A549 (cell line): ENCODE results near the gene SPTB.

ENCODE experiments used
- CEBPB ChIP-seq, 2 experiments: fragments of >200 bp in 1 of 2; sonication (Bioruptor Twin) in 1 of 2; formaldehyde crosslinking in 1 of 2; IDR thresholded peaks; 2 replicates each; pipeline ENCODE4 v1.6.1; 2012 to 2016
- CTCF ChIP-seq: fragments of >200 bp; sonication (Bioruptor Twin); formaldehyde crosslinking; IDR thresholded peaks from 3 replicates; pipeline ENCODE4 v1.5.1; 2016
- EP300 ChIP-seq, 2 experiments: fragments of >200 bp; sonication (Bioruptor Twin); formaldehyde crosslinking; IDR thresholded peaks; 2 replicates in 1 of 2; 3 replicates in 1 of 2; pipeline ENCODE4 v1.6.1; 2016 to 2017
- GATA3 ChIP-seq: IDR thresholded peaks from 2 replicates; pipeline ENCODE4 v1.6.1; 2012; ENCODE audit warnings: borderline replicate concordance
- HDAC2 ChIP-seq: fragments of 200-600 bp; sonication (generic); IDR thresholded peaks from 2 replicates; pipeline ENCODE4 v1.6.1; 2016
- MAFK ChIP-seq: fragments of 450-650 bp; IDR thresholded peaks from 2 replicates; pipeline ENCODE4 v1.6.1; 2014; ENCODE audit not compliant: partially characterized antibody
- MAX ChIP-seq: IDR thresholded peaks from 2 replicates; pipeline ENCODE4 v1.6.1; 2012
- POLR2A ChIP-seq: IDR thresholded peaks from 2 replicates; pipeline ENCODE4 v1.6.1; 2012; ENCODE audit warnings: mild to moderate bottlenecking, low read length
- POLR2AphosphoS2 ChIP-seq: conservative IDR thresholded peaks from 2 replicates; pipeline ENCODE4 v1.6.1; 2012; ENCODE audit warnings: low read length, improper control_type of control experiment, inconsistent platforms
- RARB ChIP-seq: fragments of 250-450 bp; sonication (Bioruptor Pico); IDR thresholded peaks from 2 replicates; pipeline ENCODE4 v1.8.0; 2021; ENCODE audit warnings: mild to moderate bottlenecking, moderate library complexity
- USF2 ChIP-seq: fragments of 450-650 bp; IDR thresholded peaks from 2 replicates; pipeline ENCODE4 v1.6.1; 2014; ENCODE audit warnings: antibody characterized with exemption

GRCh38 chr14:64754685-64755084 is 125.0 kb downstream of the SPTB start:
- no peak for TF ChIP-seq RARB (CRISPR knock-in tag)
- TF ChIP-seq CTCF: no peak
- TF ChIP-seq POLR2AphosphoS2: no peak
- no peak for TF ChIP-seq GATA3
- TF ChIP-seq EP300 (IDR thresholded peaks at IDR 0.05): no peak
- no peak for TF ChIP-seq MAX
- TF ChIP-seq CEBPB (IDR thresholded peaks at IDR 0.05): no peak
- TF ChIP-seq POLR2A: no peak
- no peak for TF ChIP-seq HDAC2
- TF ChIP-seq MAFK: no peak
- TF ChIP-seq USF2: no peak
